Duodenal mucosa (tissue), 2 donors: ENCODE results near the gene HYAL1.

Source experiments
- H3K27ac ChIP-seq: one replicate; pipeline ENCODE4 v1.7.0; 2013; ENCODE audit warnings: low read depth, low read length
- H3K27me3 ChIP-seq, 2 donors: one replicate each; pipeline ENCODE4 v1.7.0; 2013; ENCODE audit warnings: low read length in 2 of 2, control low read depth in 1 of 2; ENCODE audit not compliant: insufficient read depth in 2 of 2, control insufficient read depth in 1 of 2
- H3K36me3 ChIP-seq, 2 donors: one replicate each; pipeline ENCODE4 v1.7.0; 2013; ENCODE audit warnings: low read length in 2 of 2, control low read depth in 1 of 2; ENCODE audit not compliant: insufficient read depth in 2 of 2, control insufficient read depth in 1 of 2
- H3K4me1 ChIP-seq, 2 donors: one replicate each; pipeline ENCODE4 v1.7.0; 2013; ENCODE audit warnings: low read length in 2 of 2, control low read depth in 1 of 2; ENCODE audit not compliant: insufficient read depth in 2 of 2, control insufficient read depth in 1 of 2
- H3K4me3 ChIP-seq, 2 donors: one replicate each; pipeline ENCODE4 v1.7.0; 2013; ENCODE audit warnings: low read length in 2 of 2, low read depth in 1 of 2
- H3K9ac ChIP-seq, 2 donors: one replicate each; pipeline ENCODE4 v1.7.0; 2013; ENCODE audit warnings: low read length in 2 of 2, low read depth in 1 of 2
- H3K9me3 ChIP-seq, 2 donors: one replicate each; pipeline ENCODE4 v1.7.0; 2013; ENCODE audit warnings: low read length in 2 of 2, control low read depth in 1 of 2; ENCODE audit not compliant: control insufficient read depth in 1 of 2

The HYAL1 gene

GRCh38 chr3:50254577-50255250, 48.7 kb downstream of the HYAL1 start:
- Histone ChIP-seq H3K27me3 (no peaks in the 10 kb centered on the region), H3K9ac (no peak overlapping the region), H3K9me3 (no peaks in the 10 kb centered on the region), H3K36me3 (peaks cover 24 to 54% of the 10 kb centered on the region in 2 donors), H3K4me3 (no peak overlapping the region), H3K4me1 (peaks cover 34 to 35% of the 10 kb centered on the region in 2 donors), H3K27ac (peak overlapping the region; percentile 67)

GRCh38 chr3:50251220-50251619, 52.2 kb downstream of the HYAL1 start:
- H3K4me1 ChIP-seq: peaks cover 62 to 66% of the 10 kb centered on the region in 2 donors
- no peaks in the 10 kb centered on the region for H3K27me3 ChIP-seq
- peaks cover 7 to 34% of the 10 kb centered on the region in 2 donors for H3K36me3 ChIP-seq
- H3K4me3 ChIP-seq: no peak overlapping the region
- H3K9me3 ChIP-seq: no peaks in the 10 kb centered on the region
- peak overlapping the region; percentile 13 for H3K27ac ChIP-seq
- H3K9ac ChIP-seq: peak overlapping the region in 1 of 2 donors; percentile 1

- H3K9ac ChIP-seq: no peak overlapping the region
- H3K4me1 ChIP-seq: peaks cover 67 to 72% of the 10 kb centered on the region in 2 donors
- H3K4me3 ChIP-seq: no peak overlapping the region
- H3K9me3 ChIP-seq: no peaks in the 10 kb centered on the region
- no peaks in the 10 kb centered on the region for H3K27me3 ChIP-seq
- H3K27ac ChIP-seq: no peak overlapping the region
- peaks cover 5 to 32% of the 10 kb centered on the region in 2 donors for H3K36me3 ChIP-seq
These were observed 52.9 kb downstream of the HYAL1 start for GRCh38 chr3:50250514-50250913.
